H1 (cell line): ENCODE measurements around the gene UBXN1. TPM values are rescaled to one million over a fixed set of nuclear protein-coding genes. Genes with fewer than 3 reads are reported as not detected.
A peak's percentile ranks its signal among the peaks of the same experiment; 100 is the strongest.

Experiments used
- CTCF ChIA-PET: fragments of 300-600 bp; sonication (Branson Sonifier 250); formaldehyde crosslinking; loops from one replicate; lab custom pipeline; 2021; ENCODE audit not compliant: partially characterized antibody; lab: Charles Lee
- POLR2A ChIA-PET: fragments of 300-600 bp; sonication (Branson Sonifier 250); formaldehyde crosslinking; loops from one replicate; lab custom pipeline; 2021; ENCODE audit warnings: inconsistent platforms; ENCODE audit not compliant: partially characterized antibody; lab: Charles Lee
- DNase-seq, 2 experiments: peaks; one replicate each; pipeline versions ENCODE4 v3.0.0 to v3.0.0-alpha.2; 2010 to 2022; ENCODE audit warnings: low spot score in 2 of 2, low read depth in 1 of 2, mixed read lengths in 1 of 2
- FAIRE-seq: peaks from 2 replicates; lab custom pipeline; 2011; peaks lifted over from hg19 to GRCh38; lab: Jason Lieb, UNC
- H2AFZ ChIP-seq: 2 replicates; pipeline ENCODE4 v1.8.1; 2012; ENCODE audit warnings: low read length, inconsistent platforms
- H2AK5ac ChIP-seq: 2 replicates; pipeline ENCODE4 v1.6.1; 2013; ENCODE audit warnings: low read depth, low read length
- H2BK120ac ChIP-seq: replicated peaks from 2 replicates; pipeline ENCODE3; 2013; ENCODE audit warnings: low read depth, low read length, inconsistent platforms
- H2BK12ac ChIP-seq: 2 replicates; pipeline ENCODE4 v1.6.1; 2013; ENCODE audit warnings: low read depth, low read length
- H2BK15ac ChIP-seq: 2 replicates; pipeline ENCODE4 v1.6.1; 2013; ENCODE audit warnings: low read length
- H2BK20ac ChIP-seq: 2 replicates; pipeline ENCODE4 v1.6.1; 2013; ENCODE audit warnings: low read length
- H2BK5ac ChIP-seq: 2 replicates; pipeline ENCODE4 v1.6.1; 2013; ENCODE audit warnings: low read depth, low read length
- H3K14ac ChIP-seq: 2 replicates; pipeline ENCODE4 v1.6.1; 2013; ENCODE audit warnings: inconsistent platforms; ENCODE audit not compliant: insufficient read length
- H3K18ac ChIP-seq: 2 replicates; pipeline ENCODE4 v1.6.1; 2013; ENCODE audit warnings: low read length; ENCODE audit errors: extremely low read depth
- H3K23ac ChIP-seq: 2 replicates; pipeline ENCODE4 v1.6.1; 2013; ENCODE audit warnings: inconsistent platforms; ENCODE audit not compliant: insufficient read length
- H3K23me2 ChIP-seq: 2 replicates; pipeline ENCODE4 v1.6.1; 2013; ENCODE audit warnings: low read depth, low read length
- H3K27ac ChIP-seq: 2 replicates; pipeline ENCODE4 v1.6.1; 2011; ENCODE audit warnings: low read depth, low read length, inconsistent platforms
- H3K27me3 ChIP-seq, 4 experiments: replicated peaks in 1 of 4; 1 replicate in 1 of 4; 2 replicates in 3 of 4; pipeline versions ENCODE4 v1.6.1 to v1.8.1; 2011 to 2013; ENCODE audit warnings: low read length in 3 of 4, mild to moderate bottlenecking in 3 of 4, inconsistent platforms in 2 of 4, mixed read lengths in 2 of 4, moderate library complexity in 1 of 4; ENCODE audit not compliant: control insufficient read depth in 3 of 4, insufficient read depth in 3 of 4; ENCODE audit errors: extremely low read depth in 1 of 4
- H3K36me3 ChIP-seq, 4 experiments: 2 replicates each; pipeline versions ENCODE4 v1.6.1 to v1.8.1; 2011 to 2013; ENCODE audit warnings: mild to moderate bottlenecking in 4 of 4, low read length in 3 of 4, moderate library complexity in 2 of 4, control low read depth in 1 of 4, inconsistent platforms in 1 of 4; ENCODE audit not compliant: insufficient read depth in 4 of 4, control insufficient read depth in 2 of 4
- H3K4ac ChIP-seq: replicated peaks from 2 replicates; pipeline ENCODE3; 2013; ENCODE audit warnings: low read length, low read depth, mixed read lengths, inconsistent platforms; ENCODE audit not compliant: insufficient read length
- H3K4me1 ChIP-seq, 4 experiments: replicated peaks in 1 of 4; 1 replicate in 1 of 4; 2 replicates in 3 of 4; pipeline versions ENCODE4 v1.6.1 to v1.8.1; 2011 to 2013; ENCODE audit warnings: low read length in 3 of 4, inconsistent platforms in 2 of 4, mixed read lengths in 1 of 4; ENCODE audit not compliant: insufficient read depth in 4 of 4, control insufficient read depth in 3 of 4
- H3K4me2 ChIP-seq, 2 experiments: 2 replicates each; pipeline versions ENCODE4 v1.6.1 to v1.8.1; 2011 to 2013; ENCODE audit warnings: low read depth in 2 of 2, low read length in 2 of 2, control low read depth in 1 of 2, inconsistent platforms in 1 of 2, mild to moderate bottlenecking in 1 of 2; ENCODE audit not compliant: insufficient read depth in 1 of 2
- H3K4me3 ChIP-seq, 4 experiments: fragments of 200-600, 300-600 bp in 1 of 4; sonication (generic), shearing (Covaris generic), sonication (Bioruptor Twin) in 1 of 4; 2 replicates each; pipeline versions ENCODE4 v1.5.1 to v1.8.1; 2011 to 2016; ENCODE audit warnings: low read length in 4 of 4, low read depth in 3 of 4, control low read depth in 2 of 4, inconsistent platforms in 2 of 4, mild to moderate bottlenecking in 2 of 4, mixed read lengths in 1 of 4, moderate library complexity in 1 of 4; ENCODE audit not compliant: insufficient read depth in 2 of 4; ENCODE audit errors: extremely low read depth in 1 of 4
- H3K56ac ChIP-seq: replicated peaks from 2 replicates; pipeline ENCODE3; 2013; ENCODE audit warnings: low read depth, mild to moderate bottlenecking, mixed read lengths, low read length, inconsistent platforms; ENCODE audit not compliant: insufficient read length
- H3K79me1 ChIP-seq: 2 replicates; pipeline ENCODE4 v1.6.1; 2013; ENCODE audit warnings: low read depth, low read length, control low read depth
- H3K79me2 ChIP-seq, 2 experiments: 2 replicates each; pipeline versions ENCODE4 v1.6.1 to v1.8.1; 2012 to 2013; ENCODE audit warnings: low read length in 2 of 2, mild to moderate bottlenecking in 2 of 2, inconsistent platforms in 1 of 2; ENCODE audit not compliant: insufficient read depth in 2 of 2, control insufficient read depth in 1 of 2
- H3K9ac ChIP-seq, 4 experiments: replicated peaks in 1 of 4; 1 replicate in 1 of 4; 2 replicates in 3 of 4; pipeline versions ENCODE4 v1.6.1 to v1.8.1; 2011 to 2013; ENCODE audit warnings: low read depth in 3 of 4, low read length in 3 of 4, control low read depth in 2 of 4, mild to moderate bottlenecking in 2 of 4, moderate library complexity in 2 of 4, inconsistent platforms in 1 of 4; ENCODE audit errors: extremely low read depth in 1 of 4
- H3K9me3 ChIP-seq, 2 experiments: 2 replicates each; pipeline versions ENCODE4 v1.6.1 to v1.8.1; 2012 to 2013; ENCODE audit warnings: mild to moderate bottlenecking in 2 of 2, moderate library complexity in 2 of 2, control low read depth in 1 of 2, inconsistent platforms in 1 of 2, low read depth in 1 of 2, low read length in 1 of 2, mixed read lengths in 1 of 2; ENCODE audit not compliant: insufficient read depth in 2 of 2
- H4K20me1 ChIP-seq, 2 experiments: replicated peaks in 1 of 2; 2 replicates each; pipeline versions ENCODE3 to v1.8.1; 2011 to 2013; ENCODE audit warnings: inconsistent platforms in 2 of 2, low read length in 2 of 2, mild to moderate bottlenecking in 1 of 2; ENCODE audit not compliant: insufficient read depth in 2 of 2, control insufficient read depth in 1 of 2
- H4K5ac ChIP-seq: 2 replicates; pipeline ENCODE4 v1.6.1; 2013; ENCODE audit warnings: low read length, low read depth, mixed read lengths, inconsistent platforms; ENCODE audit not compliant: insufficient read length
- H4K8ac ChIP-seq: 2 replicates; pipeline ENCODE4 v1.8.0; 2013; ENCODE audit warnings: mild to moderate bottlenecking, moderate library complexity, low read length, inconsistent platforms; ENCODE audit not compliant: insufficient read depth; ENCODE audit errors: extremely low read depth
- H4K91ac ChIP-seq: replicated peaks from 2 replicates; pipeline ENCODE3; 2013; ENCODE audit warnings: low read length, mixed read lengths, inconsistent platforms; ENCODE audit not compliant: insufficient read length
- CHD2 ChIP-seq: IDR thresholded peaks from 2 replicates; pipeline ENCODE4 v1.6.1; 2012; ENCODE audit warnings: low read length, improper control_type of control experiment
- SUZ12 ChIP-seq: fragments of 200-600 bp; sonication (generic); IDR thresholded peaks from 2 replicates; pipeline ENCODE4 v1.6.1; 2012; ENCODE audit warnings: mild to moderate bottlenecking, inconsistent platforms, low read length, moderate library complexity, mixed read lengths
- WGBS, 2 experiments: shearing (Covaris generic) in 1 of 2; methylation state at CpG; one replicate each; pipeline versions ENCODE4 v1.1.6 to v1.1.7; 2013 to 2015; ENCODE audit warnings: low lambda C conversion rate in 2 of 2, mixed read lengths in 2 of 2, inconsistent platforms in 1 of 2, low coverage in 1 of 2, missing lambda C conversion rate in 1 of 2; ENCODE audit not compliant: insufficient replicate concordance in 2 of 2, insufficient coverage in 1 of 2, insufficient read length in 1 of 2; ENCODE audit errors: extremely low coverage in 1 of 2, missing lambda C conversion rate in 1 of 2; 5-methylcytosine and 5-hydroxymethylcytosine counted together
- polyA plus RNA-seq, 7 experiments: library from polyadenylated mRNA; depleted of rRNA in 3 of 7; stranded (reverse) in 5 of 7; unstranded in 2 of 7; fragments of >200 nt in 5 of 7; fragments of 200-250 nt in 2 of 7; gene quantifications; 1 replicate in 5 of 7; 2 replicates in 1 of 7; 4 replicates in 1 of 7; pipeline versions ENCODE4 v1.2.1 to v1.2.3, GENCODE V29; 2011 to 2013; ENCODE audit warnings: missing spikeins in 2 of 7, mixed read lengths in 2 of 7
- total RNA-seq: library from RNA; stranded (reverse); fragmentation: NEBNext Ultra II Directional; extraction: Animal tissue kit (Norgen Biotek cat#: 25700); gene quantifications from 2 replicates; pipeline ENCODE4 v1.2.1, GENCODE V29; 2021

Gene UBXN1
- total and polyA plus RNA-seq, 2 of the 8 experiments (the other 6 are each of a cell fraction or from before 2014, with no cell fraction given) = 78.6 to 114 TPM

DNA sequence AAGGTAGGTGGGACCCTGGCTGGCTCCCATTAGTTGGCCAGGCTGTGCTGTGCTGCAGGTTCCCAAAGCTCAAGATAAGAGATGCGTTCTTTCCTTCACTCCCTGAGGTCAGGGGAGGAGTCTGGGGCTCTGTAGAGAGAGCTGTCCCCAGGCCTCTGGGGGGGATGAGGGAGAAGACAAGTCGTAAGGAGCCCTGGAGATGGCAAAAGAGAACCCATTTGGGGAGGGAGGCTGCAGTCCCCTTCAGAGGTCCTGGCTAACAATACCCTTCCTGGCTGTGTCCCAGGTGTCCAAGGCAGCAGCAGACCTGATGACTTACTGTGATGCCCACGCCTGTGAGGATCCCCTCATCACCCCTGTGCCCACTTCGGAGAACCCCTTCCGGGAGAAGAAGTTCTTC lies 29.5 kb upstream of the UBXN1 start:
- DNase-seq (no peak), FAIRE-seq (no peak)
- no peak overlapping the region for H4K91ac ChIP-seq
- H3K9ac ChIP-seq = peak overlapping the region in 2 of 4 experiments; percentile 13 to 74; a peak in 2 of 7 replicates
- H3K27me3 ChIP-seq = no peaks in the 10 kb centered on the region
- no peak overlapping the region for H2BK20ac ChIP-seq
- H4K5ac ChIP-seq = no peak overlapping the region
- peak overlapping the region; percentile 99 for H3K4me2 ChIP-seq
- no peak overlapping the region for H3K14ac ChIP-seq
- WGBS, 2 experiments = 70% methylated on average over 5 of the region's 5 CpGs; no CpG with 5 or more reads in 1 of the 2 experiments
- POLR2A ChIA-PET = interaction anchor here (0.7 to 61.4 kb wide), 31 partner anchors 8 to 172 kb away, joined by 3 to 2041 read pairs (median 9); partner anchors contain the start of genes B3GAT3, C11orf98, CSKMT and EEF1G
- peaks cover 11 to 29% (median 15%) of the 10 kb centered on the region in 4 experiments for H3K36me3 ChIP-seq
- H2BK5ac ChIP-seq = peak overlapping the region; percentile 82; the same call in 1 of the 2 replicates
- no peak overlapping the region for H2BK120ac ChIP-seq
- H3K23me2 ChIP-seq = peaks cover 22% of the 10 kb centered on the region
- no peak overlapping the region for H2AFZ ChIP-seq
- H2BK15ac ChIP-seq = 0 out of 2 replicates have a peak overlapping the region, but pooled peaks have one; percentile 50
- H3K4me1 ChIP-seq = peaks cover 7 to 34% (median 20%) of the 10 kb centered on the region in 4 experiments
- H3K56ac ChIP-seq = no peak overlapping the region
- TF ChIP-seq SUZ12 (peak; percentile 28; the same call in 1 of the 2 replicates), CHD2 (no peak)
- peak overlapping the region; percentile 79; the same call in 1 of the 2 replicates for H3K18ac ChIP-seq
- H4K8ac ChIP-seq = no peak overlapping the region
- peak overlapping the region; percentile 25; the same call in 1 of the 2 replicates for H2AK5ac ChIP-seq
- H3K4me3 ChIP-seq = peak overlapping the region; percentile 68 to 89 (median 84)
- 0 out of 2 replicates have a peak overlapping the region, but pooled peaks have one; percentile 85 for H2BK12ac ChIP-seq
- no peak overlapping the region for H3K23ac ChIP-seq
- H3K27ac ChIP-seq = peak overlapping the region; percentile 78; the same call in 1 of the 2 replicates
- no peaks in the 10 kb centered on the region; the same call in 1 of the 2 replicates for H3K79me1 ChIP-seq
- CTCF ChIA-PET = interaction anchor here (0.7 to 3.8 kb wide), 9 partner anchors 14 to 364 kb away, joined by 3 to 21 read pairs (median 4); partner anchors contain the start of genes LBHD1, LRRN4CL, UBXN1 and UQCC3
- H3K4ac ChIP-seq = no peak overlapping the region
- H4K20me1 ChIP-seq = no peaks in the 10 kb centered on the region
- H3K79me2 ChIP-seq = peaks cover 0 to 7% of the 10 kb centered on the region in 2 experiments; a peak in 1 of 4 replicates
- no peaks in the 10 kb centered on the region for H3K9me3 ChIP-seq
